Measurements from ENCODE around the gene SUGCT.

- TF ChIP-seq CTCF (IDR thresholded peaks at IDR 0.05) (no peak), EP300 (IDR thresholded peaks at IDR 0.05) (no peak)
Observed at GRCh38 chr7:40763319-40764287, 628.8 kb downstream of the SUGCT start.
